ENCODE results near the gene CD52. TPM values are rescaled to one million over a fixed set of nuclear protein-coding genes. Genes with fewer than 3 reads are reported as not detected.

CD52 gene
- total RNA-seq, 3 donors from 2014 or later: 6.9 to 17.8 (median 13.1) TPM

GRCh38 chr1:26345718-26346117, 28.0 kb downstream of the CD52 start:
- Histone ChIP-seq H3K4me3 (no peak overlapping the region), H3K4me1 (ENCODE audit: low read depth) (no peaks in the 10 kb centered on the region), H3K9me3 (no peaks in the 10 kb centered on the region), H3K36me3 (ENCODE audit: low read depth) (no peaks in the 10 kb centered on the region)
- no peak for DNase-seq
- ATAC-seq: no peak
- intact Hi-C loops (cut with DNase I, micrococcal nuclease): no loop called here
- TF ChIP-seq CTCF (IDR thresholded peaks at IDR 0.05): no peak

GRCh38 chr1:26346274-26347033, 28.7 kb downstream of the CD52 start:
- H3K4me3 ChIP-seq: no peak overlapping the region
- TF ChIP-seq CTCF (IDR thresholded peaks at IDR 0.05): no peak
- ATAC-seq (no peak), DNase-seq (no peak)
- no peaks in the 10 kb centered on the region for H3K36me3 ChIP-seq (ENCODE audit: low read depth)
- no peaks in the 10 kb centered on the region for H3K4me1 ChIP-seq (ENCODE audit: low read depth)
- no peaks in the 10 kb centered on the region for H3K9me3 ChIP-seq
- intact Hi-C loops (cut with DNase I, micrococcal nuclease): no loop called here

- no peak for ATAC-seq
- DNase-seq: no peak
- H3K4me3 ChIP-seq: no peak overlapping the region
- peaks cover 3% of the 10 kb centered on the region for H3K4me1 ChIP-seq (ENCODE audit: low read depth)
- no peaks in the 10 kb centered on the region for H3K36me3 ChIP-seq (ENCODE audit: low read depth)
- H3K9me3 ChIP-seq: no peaks in the 10 kb centered on the region
- intact Hi-C loops (cut with DNase I, micrococcal nuclease): no loop called here
- TF ChIP-seq CTCF (IDR thresholded peaks at IDR 0.05): no peak
Measured at GRCh38 chr1:26349188-26349876, 31.6 kb downstream of the CD52 start.

- intact Hi-C loops (cut with DNase I, micrococcal nuclease): no loop called here
- ATAC-seq: no peak
Measured at GRCh38 chr1:26349877-26350244, 32.1 kb downstream of the CD52 start.

GRCh38 chr1:26350343-26350700, 32.6 kb downstream of the CD52 start:
- TF ChIP-seq CTCF (IDR thresholded peaks at IDR 0.05): no peak
- Histone ChIP-seq H3K4me3 (no peak overlapping the region), H3K9me3 (no peaks in the 10 kb centered on the region), H3K4me1 (ENCODE audit: low read depth) (peaks cover 13% of the 10 kb centered on the region), H3K36me3 (ENCODE audit: low read depth) (no peaks in the 10 kb centered on the region)
- no peak for DNase-seq
- no peak for ATAC-seq
- intact Hi-C loops (cut with DNase I, micrococcal nuclease): no loop called here

More at GRCh38 chr1:26349877-26350244, 32.1 kb downstream of the CD52 start:
- Histone ChIP-seq H3K9me3 (no peaks in the 10 kb centered on the region), H3K4me3 (no peak overlapping the region), H3K36me3 (ENCODE audit: low read depth) (no peaks in the 10 kb centered on the region), H3K4me1 (ENCODE audit: low read depth) (peaks cover 9% of the 10 kb centered on the region)
- no peak for TF ChIP-seq CTCF (IDR thresholded peaks at IDR 0.05)
- DNase-seq: no peak

All from mucosa of descending colon (tissue), 3 donors.